RWPE1 (cell line): ENCODE data around the gene SEPHS1.

Experiments
- CTCF ChIA-PET: fragments of 350-600 bp; sonication (Branson Sonifier 250); formaldehyde crosslinking; extraction: SDS; loops from one replicate; lab custom pipeline; 2021; lab: Yijun Ruan, JAX
- POLR2A ChIA-PET: fragments of 400-600 bp; formaldehyde crosslinking; extraction: SDS; loops from one replicate; lab custom pipeline; 2020; ENCODE audit warnings: antibody characterized with exemption; ENCODE audit not compliant: low non-redundant PET; lab: Yijun Ruan, JAX
- DNase-seq: peaks from one replicate; pipeline ENCODE4 v3.0.0; 2012; ENCODE audit warnings: low spot score
- H3K27ac ChIP-seq: fragments of 450-650 bp; 2 replicates; pipeline ENCODE4 v1.5.1; 2017
- CTCF ChIP-seq: fragments of 450-650 bp; conservative IDR thresholded peaks from 2 replicates; pipeline ENCODE4 v1.5.1; 2017; ENCODE audit warnings: low read depth, mild to moderate bottlenecking

The SEPHS1 gene

GRCh38 chr10:13366891-13367290 is 18.8 kb upstream of the SEPHS1 start:
- TF ChIP-seq CTCF = no peak
- CTCF ChIA-PET = interaction anchor here (2.2 kb wide), 1 partner anchor 73 kb away, joined by 7 read pairs; no protein-coding TSS in a partner anchor
- H3K27ac ChIP-seq = no peak overlapping the region
- POLR2A ChIA-PET = no interaction called here
- DNase-seq = no peak

GRCh38 chr10:13365831-13366230 is 17.7 kb upstream of the SEPHS1 start:
- ChIA-PET POLR2A (no interaction called here), CTCF (no interaction called here)
- TF ChIP-seq CTCF = no peak

GRCh38 chr10:13365243-13365642 is 17.1 kb upstream of the SEPHS1 start:
- H3K27ac ChIP-seq = no peak overlapping the region
- no peak for TF ChIP-seq CTCF
- ChIA-PET POLR2A (no interaction called here), CTCF (no interaction called here)
- DNase-seq = no peak

More at GRCh38 chr10:13365831-13366230, 17.7 kb upstream of the SEPHS1 start:
- no peak for DNase-seq
- no peak overlapping the region for H3K27ac ChIP-seq

- POLR2A ChIA-PET = no interaction called here
- no peak overlapping the region for H3K27ac ChIP-seq
- CTCF ChIA-PET = no interaction called here
- TF ChIP-seq CTCF = no peak
- DNase-seq = no peak
Observed at GRCh38 chr10:13360587-13360986, 12.5 kb upstream of the SEPHS1 start.

- POLR2A ChIA-PET = no interaction called here
- DNase-seq = no peak
- TF ChIP-seq CTCF = no peak
- CTCF ChIA-PET = no interaction called here
- H3K27ac ChIP-seq = no peak overlapping the region
Observed at GRCh38 chr10:13356392-13356791, 8.3 kb upstream of the SEPHS1 start.

- ChIA-PET CTCF (no interaction called here), POLR2A (no interaction called here)
- TF ChIP-seq CTCF = no peak
- no peak overlapping the region for H3K27ac ChIP-seq
- no peak for DNase-seq
Observed at GRCh38 chr10:13354783-13355182, 6.7 kb upstream of the SEPHS1 start.

GRCh38 chr10:13352519-13352918 is 4.4 kb upstream of the SEPHS1 start:
- no peak for DNase-seq
- H3K27ac ChIP-seq = no peak overlapping the region
- no peak for TF ChIP-seq CTCF
- CTCF ChIA-PET = no interaction called here
- POLR2A ChIA-PET = no interaction called here
